GM19099 (cell line): ENCODE results near the gene DOCK7.

Source experiments
- POLR2A ChIP-seq: IDR thresholded peaks from 3 replicates; pipeline ENCODE4 v1.6.1; 2011; ENCODE audit warnings: low read depth; ENCODE audit not compliant: insufficient read length; ENCODE audit errors: extremely low read depth

The DOCK7 gene

DNA sequence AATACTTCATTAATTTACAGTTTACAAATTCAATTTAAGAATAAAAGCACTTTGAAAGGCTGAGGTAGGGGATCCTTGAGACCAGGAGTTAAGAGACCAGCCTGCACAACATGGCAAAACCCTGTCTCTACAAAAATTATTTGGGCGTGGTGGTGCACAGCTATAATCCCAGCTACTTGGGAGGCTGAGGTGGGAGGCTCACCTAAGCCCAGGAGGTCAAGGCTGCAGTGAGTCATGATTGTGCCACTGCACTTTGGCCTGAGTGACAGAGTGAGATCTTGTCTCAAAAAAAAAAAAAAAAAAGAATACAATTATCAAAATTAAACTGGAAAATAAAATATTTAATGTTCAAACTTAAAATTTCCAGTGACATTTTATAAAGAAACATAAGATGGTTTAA lies 179.2 kb downstream of the DOCK7 start:
- no peak for TF ChIP-seq POLR2A

DNA sequence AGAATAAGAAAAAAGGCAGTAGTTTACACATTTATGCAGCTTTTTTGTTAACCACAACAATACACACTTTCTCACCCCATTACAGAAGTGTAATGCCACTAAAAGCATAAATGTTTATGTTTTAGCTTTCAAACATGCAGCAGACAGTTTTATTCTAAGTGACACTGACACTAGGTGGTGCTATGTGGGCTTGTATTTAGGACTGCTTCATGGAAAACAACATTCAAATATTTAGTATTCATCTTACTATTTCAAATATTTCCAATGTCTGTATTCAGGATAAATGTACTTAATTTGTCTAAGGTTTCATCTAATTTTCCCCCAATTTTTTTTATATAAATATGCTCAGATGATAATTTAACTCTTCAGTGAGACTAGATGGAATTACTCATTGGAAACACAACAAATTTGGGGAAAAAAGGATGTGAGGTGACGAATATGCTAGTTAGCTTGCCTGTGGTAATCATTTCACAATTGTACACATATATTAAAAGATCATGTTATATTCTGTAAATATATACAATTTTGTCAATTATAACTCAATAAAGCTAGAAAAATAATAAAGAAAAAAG lies 179.9 kb downstream of the DOCK7 start:
- no peak for TF ChIP-seq POLR2A

DNA sequence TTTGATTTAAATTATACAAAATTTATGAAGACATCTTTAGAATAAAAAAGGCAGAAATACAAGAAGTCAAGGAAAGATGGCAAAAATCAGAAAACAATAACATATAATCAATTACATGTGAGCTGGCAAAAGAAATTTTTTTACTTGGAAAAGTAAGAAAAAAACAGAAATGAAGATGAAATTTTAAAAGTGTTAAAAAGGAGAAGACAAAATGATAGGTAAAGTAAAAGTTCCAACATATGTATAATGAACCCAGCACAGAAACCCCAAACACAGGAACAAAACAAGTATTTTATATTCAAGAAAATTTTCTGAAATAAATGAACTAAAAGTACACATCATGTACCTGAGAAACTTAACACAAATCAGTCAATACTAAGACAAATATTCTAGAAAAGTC lies 188.0 kb downstream of the DOCK7 start:
- no peak for TF ChIP-seq POLR2A

- no peak for TF ChIP-seq POLR2A
Observed at GRCh38 chr1:62494137-62494536, 194.0 kb downstream of the DOCK7 start.

DNA sequence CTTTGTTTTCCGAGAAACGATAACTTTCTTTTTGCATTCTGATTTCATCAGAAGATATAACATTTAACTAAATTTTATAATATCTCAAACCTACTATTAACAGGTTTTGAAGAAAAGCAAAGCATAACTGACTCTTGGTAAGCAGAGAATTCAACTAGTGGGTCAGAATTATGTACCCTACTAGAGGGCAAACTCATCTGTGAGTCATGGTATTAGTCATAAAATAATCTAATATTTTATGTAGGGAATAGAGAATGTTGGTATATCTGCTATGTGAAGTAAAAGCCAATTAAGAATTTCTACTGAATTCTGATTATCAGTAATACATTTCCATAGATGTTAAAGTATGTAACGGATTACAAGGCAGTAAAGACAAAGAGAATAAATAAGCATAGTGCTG lies 194.5 kb downstream of the DOCK7 start:
- TF ChIP-seq POLR2A, result no peak

DNA sequence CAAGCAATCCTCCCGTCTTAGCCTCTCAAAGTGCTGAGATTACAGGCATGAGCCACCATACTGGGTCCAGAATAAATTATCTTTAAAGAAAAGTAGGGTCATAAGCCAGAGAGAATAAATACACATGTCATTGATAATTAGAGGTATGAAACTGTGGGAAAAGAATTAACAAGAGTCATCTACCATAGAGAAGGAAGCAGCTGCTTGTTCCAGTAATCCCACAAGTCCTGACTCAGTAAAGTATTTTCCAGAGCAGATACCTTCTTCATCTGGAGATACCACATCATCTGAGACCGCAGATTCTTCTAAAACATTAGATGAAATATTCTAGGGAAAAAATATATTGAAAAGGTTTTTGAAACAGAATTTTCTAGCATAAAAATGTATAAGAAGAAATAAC lies 195.7 kb downstream of the DOCK7 start:
- TF ChIP-seq POLR2A, result no peak

DNA sequence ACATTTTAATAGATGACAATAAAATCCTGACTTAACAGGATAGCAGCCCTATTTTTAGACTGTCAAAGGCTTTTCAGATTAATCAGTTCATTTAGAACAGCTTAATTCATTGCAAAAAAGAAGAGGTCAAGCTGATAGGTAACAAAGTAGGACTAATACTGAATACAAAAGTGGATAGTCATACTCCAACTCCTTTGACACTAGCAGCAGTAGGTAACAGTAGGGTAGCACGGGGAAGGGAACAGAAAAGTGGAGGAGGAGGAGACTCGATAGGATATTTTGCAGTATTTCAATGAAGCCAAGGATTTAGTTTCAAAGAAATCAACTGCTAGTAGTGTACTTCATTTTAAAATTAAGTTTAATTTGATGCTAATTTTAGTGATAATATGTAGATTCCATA lies 200.2 kb downstream of the DOCK7 start:
- TF ChIP-seq POLR2A, result no peak

- TF ChIP-seq POLR2A, result no peak
Observed at GRCh38 chr1:62484824-62485468, 203.2 kb downstream of the DOCK7 start.

DNA sequence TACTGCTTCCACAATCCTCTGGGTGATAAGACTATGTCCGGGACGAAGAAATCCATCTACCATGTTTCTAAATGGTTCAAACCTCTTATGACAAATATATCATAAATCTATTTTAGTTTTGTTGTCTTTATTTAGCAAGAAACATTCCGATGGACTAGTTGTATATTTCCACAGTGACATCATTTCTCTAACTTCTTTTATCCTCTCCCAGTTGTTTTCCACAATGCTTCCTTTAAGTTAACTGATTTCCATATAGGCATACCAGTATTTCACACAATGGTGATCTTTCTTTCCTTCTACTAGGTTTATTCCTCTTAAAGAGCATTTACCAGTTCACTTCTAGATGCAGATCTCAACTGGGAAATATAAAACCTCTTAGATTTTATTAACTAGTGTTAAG lies 206.5 kb downstream of the DOCK7 start:
- TF ChIP-seq POLR2A, result no peak

- TF ChIP-seq POLR2A, result no peak
Observed at GRCh38 chr1:62476525-62477219, 211.5 kb downstream of the DOCK7 start.

GRCh38 chr1:62467092-62467491 lies 221.1 kb downstream of the DOCK7 start:
- no peak for TF ChIP-seq POLR2A

- no peak for TF ChIP-seq POLR2A
Observed at GRCh38 chr1:62462370-62462769, 225.8 kb downstream of the DOCK7 start.

- no peak for TF ChIP-seq POLR2A
Observed at GRCh38 chr1:62457955-62458354, 230.2 kb downstream of the DOCK7 start.

DNA sequence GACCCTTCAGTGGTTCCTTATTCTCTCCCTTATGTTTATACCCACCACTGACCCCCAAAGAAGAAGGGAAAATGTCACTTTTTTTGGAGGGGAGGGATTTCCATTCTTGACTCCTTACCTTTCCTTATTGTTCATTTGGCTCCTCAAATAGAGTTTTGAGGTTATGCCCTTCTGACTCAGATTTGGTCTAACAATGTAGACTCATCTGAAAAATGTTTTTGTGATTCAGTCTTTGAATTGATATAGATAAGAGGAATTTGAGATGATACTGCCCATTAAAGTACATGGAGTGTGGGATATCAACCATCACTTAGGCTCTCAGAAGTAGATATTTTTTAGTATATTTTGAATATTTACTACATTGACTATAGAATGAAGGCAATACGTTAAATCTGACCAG lies 235.2 kb downstream of the DOCK7 start:
- TF ChIP-seq POLR2A, result no peak

DNA sequence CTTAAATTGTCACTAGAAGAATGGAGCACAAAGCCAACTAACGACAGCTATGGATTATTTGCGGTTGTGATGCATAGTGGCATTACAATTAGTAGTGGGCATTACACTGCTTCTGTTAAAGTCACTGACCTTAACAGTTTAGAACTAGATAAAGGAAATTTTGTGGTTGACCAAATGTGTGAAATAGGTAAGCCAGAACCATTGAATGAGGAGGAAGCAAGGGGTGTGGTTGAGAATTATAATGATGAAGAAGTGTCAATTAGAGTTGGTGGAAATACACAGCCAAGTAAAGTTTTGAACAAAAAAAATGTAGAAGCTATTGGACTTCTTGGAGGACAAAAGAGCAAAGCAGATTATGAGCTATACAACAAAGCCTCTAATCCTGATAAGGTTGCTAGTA lies 237.9 kb downstream of the DOCK7 start:
- TF ChIP-seq POLR2A, result no peak

DNA sequence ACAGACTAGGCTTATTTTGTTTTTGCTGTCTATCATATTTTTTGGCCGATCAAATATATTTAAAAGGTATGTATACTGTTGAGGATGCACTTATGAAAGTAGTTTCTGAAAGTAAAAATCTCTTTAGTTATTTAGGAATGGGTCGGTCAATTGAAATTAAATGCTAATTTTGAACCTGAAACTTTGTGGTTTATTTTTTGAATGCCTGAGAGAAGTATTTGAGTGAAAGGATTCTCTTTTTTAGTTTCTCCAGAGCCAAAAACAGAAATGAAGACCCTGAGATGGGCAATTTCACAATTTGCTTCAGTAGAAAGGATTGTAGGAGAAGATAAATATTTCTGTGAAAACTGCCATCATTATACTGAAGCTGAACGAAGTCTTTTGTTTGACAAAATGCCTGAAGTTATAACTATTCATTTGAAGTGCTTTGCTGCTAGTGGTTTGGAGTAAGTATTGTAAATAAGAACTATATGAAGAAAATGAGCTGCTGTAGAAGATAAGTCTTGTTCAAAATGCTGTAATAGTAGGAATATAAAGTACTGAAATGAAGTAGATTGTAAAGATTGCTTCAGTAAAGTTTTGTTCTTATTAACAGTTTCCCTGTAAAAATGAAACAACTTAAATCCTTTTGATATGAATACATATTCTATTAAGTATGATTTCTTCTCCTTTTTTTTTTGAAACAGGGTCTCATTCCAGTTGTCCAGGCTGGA lies 239.8 kb downstream of the DOCK7 start:
- no peak for TF ChIP-seq POLR2A
